ENCODE results near the gene CGREF1. TPM values are rescaled to one million over a fixed set of nuclear protein-coding genes. Genes with fewer than 3 reads are reported as not detected.

The CGREF1 gene
- total RNA-seq, 1 experiment from 2014 or later = 4.0 TPM

DNA sequence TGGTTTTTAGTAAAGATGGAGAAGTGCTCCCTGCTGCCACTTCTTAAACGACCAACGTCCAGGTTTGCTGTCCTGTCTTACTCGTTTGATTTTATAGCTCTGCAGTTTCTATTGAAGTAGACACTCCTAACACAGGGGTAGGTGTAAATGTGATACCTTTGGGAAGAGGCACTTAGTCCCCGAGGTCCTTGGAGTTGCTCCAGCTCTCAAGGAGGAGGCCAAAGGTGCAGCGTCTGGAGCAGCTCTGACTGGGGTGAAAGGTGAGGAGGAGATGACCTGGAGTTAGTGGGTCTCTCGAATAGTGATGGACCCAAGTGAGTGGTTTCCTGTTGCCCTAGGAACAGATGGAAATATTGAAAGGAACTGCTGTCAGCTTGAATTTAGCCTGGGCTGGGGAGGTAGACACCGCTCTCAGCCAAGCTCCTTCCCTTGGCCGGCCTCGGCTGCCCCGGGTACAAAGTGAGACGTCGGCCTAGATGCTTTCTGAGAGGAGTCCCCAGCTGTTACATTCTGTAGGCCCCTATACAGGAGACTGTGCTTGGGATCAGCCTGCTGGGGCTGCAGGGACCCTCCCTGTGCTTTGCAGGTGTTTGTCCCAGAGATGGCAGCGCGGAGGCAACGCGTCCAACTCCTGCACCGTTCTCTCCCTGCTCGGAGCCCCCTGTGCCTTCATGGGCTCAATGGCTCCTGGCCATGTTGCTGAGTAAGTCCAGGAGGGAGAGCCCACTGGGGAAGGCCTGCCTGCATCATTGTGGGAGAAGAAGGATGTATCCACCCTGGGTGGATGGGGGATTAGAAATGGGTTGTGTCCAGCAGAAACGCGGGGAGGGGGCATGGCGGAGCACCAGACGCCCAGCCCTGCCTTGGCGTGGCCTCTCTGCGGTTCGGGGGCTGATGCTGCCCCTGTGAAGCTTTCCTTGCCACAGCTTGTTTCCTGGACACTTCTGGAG lies 26.9 kb downstream of the CGREF1 start:
- Histone ChIP-seq H3K36me3 (ENCODE audit: control insufficient read depth in 1 of 2, insufficient read depth in 2 of 2, low read length in 2 of 2) (no peaks in the 10 kb centered on the region), H3K4me2 (ENCODE audit: low read length) (no peak overlapping the region), H3K9me3 (ENCODE audit: control insufficient read depth in 1 of 2, insufficient read depth in 1 of 2, low read depth in 1 of 2, low read length in 2 of 2) (no peaks in the 10 kb centered on the region), H3K27ac (ENCODE audit: low read depth, low read length) (no peak overlapping the region), H2AFZ (ENCODE audit: low read depth, low read length, poor library complexity, severe bottlenecking) (no peak overlapping the region), H3K9ac (ENCODE audit: low read length) (no peak overlapping the region), H3K4me3 (replicated peaks in 1 of 2; ENCODE audit: low read depth in 1 of 2, low read length in 2 of 2) (no peak overlapping the region), H3K4me1 (ENCODE audit: control insufficient read depth in 1 of 2, insufficient read depth in 2 of 2, low read length in 2 of 2) (peaks cover 0 to 16% of the 10 kb centered on the region in 2 experiments; a peak in 3 of 4 replicates), H3K9me2 (ENCODE audit: insufficient read depth) (no peaks in the 10 kb centered on the region), H3K27me3 (ENCODE audit: insufficient read depth, low read length) (no peaks in the 10 kb centered on the region), H3K79me2 (ENCODE audit: insufficient read depth, low read length) (no peaks in the 10 kb centered on the region), H4K20me1 (ENCODE audit: insufficient read depth) (no peaks in the 10 kb centered on the region)
- DNase-seq (ENCODE audit: low read depth, low spot score) = no peak
- POLR2A ChIA-PET = no interaction called here
- intact Hi-C loops (cut with micrococcal nuclease) = no loop called here
- no TSS peak for BruUV-seq (replicated peaks)
- CTCF ChIA-PET = no interaction called here
- TF ChIP-seq ELF1 (IDR thresholded peaks at IDR 0.05; ENCODE audit: borderline replicate concordance, low read depth) (no peak), ZFX (IDR thresholded peaks at IDR 0.05) (0 out of 2 replicates have a peak, but pooled peaks have one; percentile 7)
- no peak for ATAC-seq
- RAD21 ChIA-PET (ENCODE audit: low non-redundant PET in 1 of 2, low total read pairs in 2 of 2, uncharacterized antibody in 2 of 2, unreplicated experiment in 2 of 2) = no interaction called here

DNA sequence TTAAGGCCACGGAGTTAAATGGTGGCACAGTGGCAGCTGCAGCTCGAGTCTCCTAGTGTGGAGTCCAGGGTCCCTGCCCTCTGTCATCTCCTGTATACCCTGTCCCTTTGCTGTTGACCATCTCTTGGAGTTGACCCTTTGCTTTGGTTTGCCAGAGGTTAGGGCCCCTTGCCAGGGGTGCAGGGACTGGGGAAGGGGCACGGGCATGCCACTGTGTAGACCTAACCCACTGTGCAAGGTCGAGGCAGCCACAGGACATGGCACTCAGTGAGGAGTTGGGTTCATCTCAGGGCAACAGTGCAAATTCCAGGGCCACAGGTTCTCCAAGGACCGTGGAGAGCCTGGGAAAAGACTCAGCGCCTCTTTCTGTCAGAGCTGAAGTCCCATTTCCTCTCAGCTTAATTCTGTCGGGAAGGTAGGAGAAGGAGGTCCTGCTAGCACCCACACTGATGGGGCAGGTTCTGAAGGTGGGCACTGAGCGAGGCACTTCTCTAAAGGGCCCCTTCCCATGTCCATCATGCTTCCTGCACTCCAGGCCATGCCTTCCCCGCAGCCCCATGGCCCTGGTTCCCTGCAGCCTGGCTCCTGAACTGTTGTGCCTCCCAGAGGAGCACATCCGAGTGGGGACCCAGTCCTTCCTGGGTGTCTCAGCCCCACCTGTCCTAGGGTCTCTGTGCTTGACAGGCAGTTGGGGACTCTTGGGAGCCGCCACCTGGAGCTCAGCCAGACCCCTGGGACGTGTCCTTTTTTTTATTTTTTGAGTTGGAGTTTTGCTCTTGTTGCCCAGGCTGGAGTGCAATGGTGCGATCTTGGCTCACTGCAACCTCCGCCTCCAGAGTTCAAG lies 29.6 kb downstream of the CGREF1 start:
- POLR2A ChIA-PET = no interaction called here
- DNase-seq (ENCODE audit: low read depth, low spot score) (no peak), ATAC-seq (no peak)
- CTCF ChIA-PET = interaction anchor here (1.1 to 1.9 kb wide), 2 partner anchors 128 to 213 kb away, joined by 5 to 7 read pairs; no protein-coding TSS in a partner anchor
- H2AFZ ChIP-seq (ENCODE audit: low read depth, low read length, poor library complexity, severe bottlenecking) = no peak overlapping the region
- H3K4me2 ChIP-seq (ENCODE audit: low read length) = no peak overlapping the region
- H3K79me2 ChIP-seq (ENCODE audit: insufficient read depth, low read length) = no peaks in the 10 kb centered on the region
- intact Hi-C loops (cut with micrococcal nuclease) = no loop called here
- peaks cover 5 to 26% of the 10 kb centered on the region in 2 experiments for H3K4me1 ChIP-seq (ENCODE audit: control insufficient read depth in 1 of 2, insufficient read depth in 2 of 2, low read length in 2 of 2)
- H3K27me3 ChIP-seq (ENCODE audit: insufficient read depth, low read length) = no peaks in the 10 kb centered on the region
- H3K9me2 ChIP-seq (ENCODE audit: insufficient read depth) = no peaks in the 10 kb centered on the region
- no peak overlapping the region for H3K4me3 ChIP-seq (replicated peaks in 1 of 2; ENCODE audit: low read depth in 1 of 2, low read length in 2 of 2)
- H3K9me3 ChIP-seq (ENCODE audit: control insufficient read depth in 1 of 2, insufficient read depth in 1 of 2, low read depth in 1 of 2, low read length in 2 of 2) = no peaks in the 10 kb centered on the region
- no TSS peak for BruUV-seq (replicated peaks)
- H3K27ac ChIP-seq (ENCODE audit: low read depth, low read length) = no peak overlapping the region
- RAD21 ChIA-PET (ENCODE audit: low non-redundant PET in 1 of 2, low total read pairs in 2 of 2, uncharacterized antibody in 2 of 2, unreplicated experiment in 2 of 2) = no interaction called here
- H3K9ac ChIP-seq (ENCODE audit: low read length) = no peak overlapping the region
- no peaks in the 10 kb centered on the region for H4K20me1 ChIP-seq (ENCODE audit: insufficient read depth)
- H3K36me3 ChIP-seq (ENCODE audit: control insufficient read depth in 1 of 2, insufficient read depth in 2 of 2, low read length in 2 of 2) = no peaks in the 10 kb centered on the region
- TF ChIP-seq, protein P1, sequence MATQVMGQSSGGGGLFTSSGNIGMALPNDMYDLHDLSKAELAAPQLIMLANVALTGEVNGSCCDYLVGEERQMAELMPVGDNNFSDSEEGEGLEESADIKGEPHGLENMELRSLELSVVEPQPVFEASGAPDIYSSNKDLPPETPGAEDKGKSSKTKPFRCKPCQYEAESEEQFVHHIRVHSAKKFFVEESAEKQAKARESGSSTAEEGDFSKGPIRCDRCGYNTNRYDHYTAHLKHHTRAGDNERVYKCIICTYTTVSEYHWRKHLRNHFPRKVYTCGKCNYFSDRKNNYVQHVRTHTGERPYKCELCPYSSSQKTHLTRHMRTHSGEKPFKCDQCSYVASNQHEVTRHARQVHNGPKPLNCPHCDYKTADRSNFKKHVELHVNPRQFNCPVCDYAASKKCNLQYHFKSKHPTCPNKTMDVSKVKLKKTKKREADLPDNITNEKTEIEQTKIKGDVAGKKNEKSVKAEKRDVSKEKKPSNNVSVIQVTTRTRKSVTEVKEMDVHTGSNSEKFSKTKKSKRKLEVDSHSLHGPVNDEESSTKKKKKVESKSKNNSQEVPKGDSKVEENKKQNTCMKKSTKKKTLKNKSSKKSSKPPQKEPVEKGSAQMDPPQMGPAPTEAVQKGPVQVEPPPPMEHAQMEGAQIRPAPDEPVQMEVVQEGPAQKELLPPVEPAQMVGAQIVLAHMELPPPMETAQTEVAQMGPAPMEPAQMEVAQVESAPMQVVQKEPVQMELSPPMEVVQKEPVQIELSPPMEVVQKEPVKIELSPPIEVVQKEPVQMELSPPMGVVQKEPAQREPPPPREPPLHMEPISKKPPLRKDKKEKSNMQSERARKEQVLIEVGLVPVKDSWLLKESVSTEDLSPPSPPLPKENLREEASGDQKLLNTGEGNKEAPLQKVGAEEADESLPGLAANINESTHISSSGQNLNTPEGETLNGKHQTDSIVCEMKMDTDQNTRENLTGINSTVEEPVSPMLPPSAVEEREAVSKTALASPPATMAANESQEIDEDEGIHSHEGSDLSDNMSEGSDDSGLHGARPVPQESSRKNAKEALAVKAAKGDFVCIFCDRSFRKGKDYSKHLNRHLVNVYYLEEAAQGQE (IDR thresholded peaks at IDR 0.05; ENCODE audit: low read depth) = no peak
- TF ChIP-seq, protein P2, sequence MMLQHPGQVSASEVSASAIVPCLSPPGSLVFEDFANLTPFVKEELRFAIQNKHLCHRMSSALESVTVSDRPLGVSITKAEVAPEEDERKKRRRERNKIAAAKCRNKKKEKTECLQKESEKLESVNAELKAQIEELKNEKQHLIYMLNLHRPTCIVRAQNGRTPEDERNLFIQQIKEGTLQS (IDR thresholded peaks at IDR 0.05) = no peak
- TF ChIP-seq, protein P3, sequence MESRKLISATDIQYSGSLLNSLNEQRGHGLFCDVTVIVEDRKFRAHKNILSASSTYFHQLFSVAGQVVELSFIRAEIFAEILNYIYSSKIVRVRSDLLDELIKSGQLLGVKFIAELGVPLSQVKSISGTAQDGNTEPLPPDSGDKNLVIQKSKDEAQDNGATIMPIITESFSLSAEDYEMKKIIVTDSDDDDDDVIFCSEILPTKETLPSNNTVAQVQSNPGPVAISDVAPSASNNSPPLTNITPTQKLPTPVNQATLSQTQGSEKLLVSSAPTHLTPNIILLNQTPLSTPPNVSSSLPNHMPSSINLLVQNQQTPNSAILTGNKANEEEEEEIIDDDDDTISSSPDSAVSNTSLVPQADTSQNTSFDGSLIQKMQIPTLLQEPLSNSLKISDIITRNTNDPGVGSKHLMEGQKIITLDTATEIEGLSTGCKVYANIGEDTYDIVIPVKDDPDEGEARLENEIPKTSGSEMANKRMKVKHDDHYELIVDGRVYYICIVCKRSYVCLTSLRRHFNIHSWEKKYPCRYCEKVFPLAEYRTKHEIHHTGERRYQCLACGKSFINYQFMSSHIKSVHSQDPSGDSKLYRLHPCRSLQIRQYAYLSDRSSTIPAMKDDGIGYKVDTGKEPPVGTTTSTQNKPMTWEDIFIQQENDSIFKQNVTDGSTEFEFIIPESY (IDR thresholded peaks at IDR 0.05; ENCODE audit: extremely low read depth, insufficient replicate concordance, low read length) = no peak
- TF ChIP-seq EZH2 (IDR thresholded peaks at IDR 0.05) (no peak), ELF1 (IDR thresholded peaks at IDR 0.05; ENCODE audit: borderline replicate concordance, low read depth) (no peak), YY1 (IDR thresholded peaks at IDR 0.05; ENCODE audit: extremely low read depth, insufficient replicate concordance, low read depth, low read length) (no peak), EGR1 (IDR thresholded peaks at IDR 0.05; ENCODE audit: low read depth) (no peak), POLR2A (IDR thresholded peaks at IDR 0.05; ENCODE audit: borderline replicate concordance, extremely low read depth, insufficient read depth, insufficient read length) (no peak)
- TF ChIP-seq, protein P4, sequence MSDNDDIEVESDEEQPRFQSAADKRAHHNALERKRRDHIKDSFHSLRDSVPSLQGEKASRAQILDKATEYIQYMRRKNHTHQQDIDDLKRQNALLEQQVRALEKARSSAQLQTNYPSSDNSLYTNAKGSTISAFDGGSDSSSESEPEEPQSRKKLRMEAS (IDR thresholded peaks at IDR 0.05) = no peak

Data from HCT116 (cell line).